ENCODE measurements around the gene KCNMA1. TPM values are rescaled to one million over a fixed set of nuclear protein-coding genes. Genes with fewer than 3 reads are reported as not detected.

The KCNMA1 gene
- total RNA-seq, 4 donors from 2014 or later: 10.1 to 32.6 (median 20.1) TPM

GRCh38 chr10:77202857-77203256 lies 434.8 kb downstream of the KCNMA1 start:
- no peak for TF ChIP-seq CTCF (IDR thresholded peaks at IDR 0.05)
- ATAC-seq (ENCODE audit: low FRiP score): no peak
- DNase-seq (ENCODE audit: low spot score): no peak

- DNase-seq (ENCODE audit: low spot score) (no peak), ATAC-seq (ENCODE audit: low FRiP score) (no peak)
- no peak for TF ChIP-seq CTCF (IDR thresholded peaks at IDR 0.05)
These were observed 436.2 kb downstream of the KCNMA1 start for GRCh38 chr10:77201135-77202106.

GRCh38 chr10:77197544-77197943 lies 440.1 kb downstream of the KCNMA1 start:
- no peak for TF ChIP-seq CTCF (IDR thresholded peaks at IDR 0.05)
- DNase-seq (ENCODE audit: low spot score) (no peak), ATAC-seq (ENCODE audit: low FRiP score) (no peak)

- ATAC-seq (ENCODE audit: low FRiP score): no peak
- DNase-seq (ENCODE audit: low spot score): no peak
- no peak for TF ChIP-seq CTCF (IDR thresholded peaks at IDR 0.05)
These were observed 441.0 kb downstream of the KCNMA1 start for GRCh38 chr10:77196614-77197013.

- no peak for TF ChIP-seq CTCF (IDR thresholded peaks at IDR 0.05)
- no peak for DNase-seq (ENCODE audit: low spot score)
- no peak for ATAC-seq (ENCODE audit: low FRiP score)
These were observed 442.5 kb downstream of the KCNMA1 start for GRCh38 chr10:77195101-77195500.

GRCh38 chr10:77193001-77193400 lies 444.6 kb downstream of the KCNMA1 start:
- DNase-seq (ENCODE audit: low spot score): no peak
- no peak for ATAC-seq (ENCODE audit: low FRiP score)
- TF ChIP-seq CTCF (IDR thresholded peaks at IDR 0.05): no peak

GRCh38 chr10:77192402-77192801 lies 445.2 kb downstream of the KCNMA1 start:
- ATAC-seq (ENCODE audit: low FRiP score) (no peak), DNase-seq (ENCODE audit: low spot score) (no peak)
- TF ChIP-seq CTCF (IDR thresholded peaks at IDR 0.05): no peak
